ENCODE results near the gene DUSP12.

The DUSP12 gene

DNA sequence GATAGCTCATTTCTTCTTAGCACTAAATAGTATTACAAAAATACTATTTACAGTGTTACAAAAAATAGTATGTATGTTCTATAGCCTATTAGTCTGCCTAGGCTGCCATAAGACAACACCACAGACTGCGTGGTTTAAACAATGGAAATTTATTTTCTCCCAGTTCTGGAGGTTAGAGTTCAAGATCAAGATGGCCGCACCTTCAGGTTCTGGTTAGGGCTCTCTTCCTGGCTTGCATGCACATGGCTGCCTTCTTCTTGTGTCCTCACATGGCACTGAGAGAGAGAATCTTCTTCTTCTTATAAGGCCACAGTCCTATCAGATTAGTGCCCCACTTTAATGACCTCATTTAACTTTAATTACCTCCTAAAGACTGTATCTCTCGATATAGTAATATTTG lies 20.7 kb downstream of the DUSP12 start:
- H3K27me3 ChIP-seq = no peaks in the 10 kb centered on the region
- peak overlapping the region; percentile 83 for H3K27ac ChIP-seq
- H3K4me1 ChIP-seq (ENCODE audit: control insufficient read depth in 1 of 2, insufficient read depth in 1 of 2, low read depth in 1 of 2, low read length in 1 of 2) = peaks cover 75 to 78% of the 10 kb centered on the region in 2 experiments
- no peak overlapping the region for H3K4me3 ChIP-seq (ENCODE audit: low read depth in 1 of 2, low read length in 1 of 2)
- H3K9me3 ChIP-seq = no peaks in the 10 kb centered on the region
- no peaks in the 10 kb centered on the region for H3K36me3 ChIP-seq
- TF ChIP-seq, protein P1, sequence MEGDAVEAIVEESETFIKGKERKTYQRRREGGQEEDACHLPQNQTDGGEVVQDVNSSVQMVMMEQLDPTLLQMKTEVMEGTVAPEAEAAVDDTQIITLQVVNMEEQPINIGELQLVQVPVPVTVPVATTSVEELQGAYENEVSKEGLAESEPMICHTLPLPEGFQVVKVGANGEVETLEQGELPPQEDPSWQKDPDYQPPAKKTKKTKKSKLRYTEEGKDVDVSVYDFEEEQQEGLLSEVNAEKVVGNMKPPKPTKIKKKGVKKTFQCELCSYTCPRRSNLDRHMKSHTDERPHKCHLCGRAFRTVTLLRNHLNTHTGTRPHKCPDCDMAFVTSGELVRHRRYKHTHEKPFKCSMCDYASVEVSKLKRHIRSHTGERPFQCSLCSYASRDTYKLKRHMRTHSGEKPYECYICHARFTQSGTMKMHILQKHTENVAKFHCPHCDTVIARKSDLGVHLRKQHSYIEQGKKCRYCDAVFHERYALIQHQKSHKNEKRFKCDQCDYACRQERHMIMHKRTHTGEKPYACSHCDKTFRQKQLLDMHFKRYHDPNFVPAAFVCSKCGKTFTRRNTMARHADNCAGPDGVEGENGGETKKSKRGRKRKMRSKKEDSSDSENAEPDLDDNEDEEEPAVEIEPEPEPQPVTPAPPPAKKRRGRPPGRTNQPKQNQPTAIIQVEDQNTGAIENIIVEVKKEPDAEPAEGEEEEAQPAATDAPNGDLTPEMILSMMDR (IDR thresholded peaks at IDR 0.05) = no peak

DNA sequence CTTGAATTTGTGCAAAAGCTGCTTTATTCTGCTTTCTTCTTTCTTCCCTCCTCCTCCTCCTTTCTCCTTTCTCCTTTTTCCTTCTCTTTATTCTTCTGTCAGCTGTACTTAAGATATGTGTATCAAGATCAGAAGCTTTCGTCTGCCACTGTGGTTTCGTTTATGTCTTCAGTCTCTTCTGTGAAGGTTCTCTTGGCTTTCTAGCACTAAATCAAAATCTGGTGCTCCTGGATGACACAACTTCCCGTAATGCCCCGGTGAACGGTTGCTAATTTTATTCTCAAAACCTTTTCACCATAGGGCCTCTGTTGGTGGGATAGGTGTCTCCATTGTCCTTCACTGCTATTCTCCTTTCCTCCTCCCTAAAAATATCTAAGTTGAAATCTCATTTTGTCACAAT lies 21.6 kb downstream of the DUSP12 start:
- Histone ChIP-seq H3K27me3 (no peaks in the 10 kb centered on the region), H3K27ac (peak overlapping the region; percentile 83), H3K9me3 (no peaks in the 10 kb centered on the region), H3K4me1 (ENCODE audit: control insufficient read depth in 1 of 2, insufficient read depth in 1 of 2, low read depth in 1 of 2, low read length in 1 of 2) (peaks cover 65 to 70% of the 10 kb centered on the region in 2 experiments), H3K4me3 (ENCODE audit: low read depth in 1 of 2, low read length in 1 of 2) (peak overlapping the region; percentile 44 to 46), H3K36me3 (no peaks in the 10 kb centered on the region)
- TF ChIP-seq, protein P1 (IDR thresholded peaks at IDR 0.05) = no peak

DNA sequence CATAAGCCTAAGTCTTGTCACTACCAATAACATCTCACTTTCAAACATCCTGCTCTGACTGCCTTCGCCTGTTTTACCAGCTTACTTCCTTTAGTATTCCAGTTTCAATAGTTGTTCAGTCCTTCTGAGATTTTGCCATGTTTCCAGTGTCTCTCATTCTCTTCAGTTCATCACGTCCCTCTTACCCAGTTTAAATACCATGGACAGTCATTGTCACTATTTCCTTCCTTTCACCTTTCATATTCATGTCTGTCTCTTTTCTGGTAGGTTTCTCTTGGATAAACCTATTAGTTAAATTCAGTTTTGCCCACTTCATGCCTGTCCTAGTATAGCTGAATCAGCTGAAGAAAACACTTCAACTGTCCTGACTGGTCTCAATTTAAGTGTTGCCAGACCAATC lies 22.4 kb downstream of the DUSP12 start:
- peak overlapping the region; percentile 44 to 46 for H3K4me3 ChIP-seq (ENCODE audit: low read depth in 1 of 2, low read length in 1 of 2)
- peak overlapping the region; percentile 83 for H3K27ac ChIP-seq
- TF ChIP-seq, protein P1 (IDR thresholded peaks at IDR 0.05) = no peak
- H3K36me3 ChIP-seq = no peaks in the 10 kb centered on the region
- no peaks in the 10 kb centered on the region for H3K9me3 ChIP-seq
- no peaks in the 10 kb centered on the region for H3K27me3 ChIP-seq
- H3K4me1 ChIP-seq (ENCODE audit: control insufficient read depth in 1 of 2, insufficient read depth in 1 of 2, low read depth in 1 of 2, low read length in 1 of 2) = peaks cover 61 to 66% of the 10 kb centered on the region in 2 experiments

DNA sequence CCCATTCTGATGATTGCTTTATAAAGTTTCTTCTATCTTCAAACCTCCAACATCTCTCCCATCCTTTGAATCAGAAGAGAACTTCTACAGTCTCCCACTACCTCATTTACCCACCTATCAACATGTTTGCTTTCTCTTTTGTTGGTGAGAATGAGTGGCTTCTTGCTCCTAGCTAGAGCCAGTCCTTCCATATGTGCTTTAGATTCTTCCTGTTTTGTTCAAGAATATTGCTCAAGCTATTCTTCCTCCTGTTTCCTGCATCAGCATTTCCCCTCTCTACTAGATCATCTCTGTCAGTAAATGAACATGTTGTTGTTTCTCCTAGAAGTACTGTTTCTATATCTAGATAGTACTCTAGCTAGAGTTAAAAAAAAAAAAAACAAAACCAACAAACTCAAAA lies 22.8 kb downstream of the DUSP12 start:
- TF ChIP-seq, protein P1 (IDR thresholded peaks at IDR 0.05) = no peak
- no peaks in the 10 kb centered on the region for H3K9me3 ChIP-seq
- no peaks in the 10 kb centered on the region for H3K27me3 ChIP-seq
- no peaks in the 10 kb centered on the region for H3K36me3 ChIP-seq
- H3K4me3 ChIP-seq (ENCODE audit: low read depth in 1 of 2, low read length in 1 of 2) = peak overlapping the region; percentile 44 to 46
- H3K27ac ChIP-seq = peak overlapping the region; percentile 83
- peaks cover 56 to 61% of the 10 kb centered on the region in 2 experiments for H3K4me1 ChIP-seq (ENCODE audit: control insufficient read depth in 1 of 2, insufficient read depth in 1 of 2, low read depth in 1 of 2, low read length in 1 of 2)

DNA sequence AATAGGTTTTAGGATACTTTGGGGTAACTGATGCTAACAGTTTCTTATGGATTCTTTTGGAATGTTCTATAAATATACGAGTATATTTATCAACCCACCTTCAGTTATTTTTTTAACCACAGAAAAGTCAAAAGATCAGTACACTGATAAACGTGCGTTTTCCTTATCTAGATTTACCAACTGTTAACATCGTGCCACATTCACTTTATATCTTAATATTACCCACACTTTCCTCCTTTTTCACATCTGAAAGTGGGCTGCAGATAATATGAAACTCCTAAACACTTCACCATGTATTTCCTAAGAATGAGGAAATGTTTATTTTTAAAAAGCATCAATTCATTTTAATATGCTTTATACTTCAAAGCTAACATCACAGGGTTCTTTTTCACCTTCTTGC lies 24.2 kb downstream of the DUSP12 start:
- H3K9me3 ChIP-seq = no peaks in the 10 kb centered on the region
- H3K4me1 ChIP-seq (ENCODE audit: control insufficient read depth in 1 of 2, insufficient read depth in 1 of 2, low read depth in 1 of 2, low read length in 1 of 2) = peaks cover 45 to 48% of the 10 kb centered on the region in 2 experiments
- peak overlapping the region; percentile 83 for H3K27ac ChIP-seq
- no peak overlapping the region for H3K4me3 ChIP-seq (ENCODE audit: low read depth in 1 of 2, low read length in 1 of 2)
- no peaks in the 10 kb centered on the region for H3K36me3 ChIP-seq
- no peaks in the 10 kb centered on the region for H3K27me3 ChIP-seq
- TF ChIP-seq, protein P1 (IDR thresholded peaks at IDR 0.05) = no peak

DNA sequence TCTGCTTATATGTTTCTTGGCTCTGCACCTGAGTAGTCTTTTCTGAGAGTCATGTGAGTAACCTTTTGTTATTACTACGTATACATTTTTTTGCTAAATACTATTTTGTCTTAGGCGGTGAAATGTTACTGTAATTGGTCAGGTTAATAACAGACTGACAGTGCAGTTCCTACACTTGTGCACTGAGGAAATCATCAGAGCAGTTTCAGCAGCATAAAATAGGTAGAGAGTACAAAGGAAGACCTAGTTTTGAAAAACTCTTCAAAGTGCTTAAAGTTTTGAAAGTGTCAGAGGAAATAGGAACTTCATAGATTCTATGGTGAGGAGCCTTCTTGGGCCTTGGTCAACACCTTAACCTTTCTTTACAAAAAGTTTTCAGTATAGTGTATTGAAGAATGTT lies 27.7 kb downstream of the DUSP12 start:
- Histone ChIP-seq H3K4me1 (ENCODE audit: control insufficient read depth in 1 of 2, insufficient read depth in 1 of 2, low read depth in 1 of 2, low read length in 1 of 2) (peaks cover 18 to 20% of the 10 kb centered on the region in 2 experiments), H3K27ac (no peak overlapping the region)
- TF ChIP-seq, protein P1 (IDR thresholded peaks at IDR 0.05) = no peak

More for the DNA sequence above, 27.7 kb downstream of the DUSP12 start:
- Histone ChIP-seq H3K9me3 (no peaks in the 10 kb centered on the region), H3K36me3 (peaks cover 17% of the 10 kb centered on the region), H3K4me3 (ENCODE audit: low read depth in 1 of 2, low read length in 1 of 2) (no peak overlapping the region), H3K27me3 (no peaks in the 10 kb centered on the region)

Measured in neutrophil (primary cell).